NCI-H446 treated with DMSO at 0.1 percent for 48 hours (cell line): Measurements from ENCODE around the gene PANK2.
"Not testable (repeated sequence)": the region's sequence is repeated elsewhere in the genome, so short reads cannot be mapped to it uniquely, and the experiment has no call there.

Experiments used
- DNase-seq: peaks from one replicate; lab custom pipeline; 2025; lab: John Stamatoyannopoulos, UW

PANK2 gene

DNA sequence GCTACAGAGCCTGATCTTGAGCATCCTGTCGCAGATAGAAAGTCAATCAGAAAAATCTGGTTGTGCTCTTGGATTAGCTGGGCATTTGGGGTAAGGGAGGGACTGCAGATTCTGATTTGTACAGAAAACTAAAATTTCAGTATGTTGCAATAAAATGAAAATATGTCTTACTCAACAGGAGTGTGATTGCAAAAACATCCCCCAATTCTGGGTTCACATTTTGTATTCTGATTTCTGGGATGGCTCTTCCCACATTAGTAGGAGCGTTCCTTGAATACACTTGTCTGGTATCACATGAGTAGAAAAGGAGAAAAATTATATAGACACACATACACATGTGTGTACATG, 40.5 kb downstream of the PANK2 start:
- DNase-seq = no peak

- DNase-seq = no peak
Measured at GRCh38 chr20:3930265-3931206, 41.3 kb downstream of the PANK2 start.

DNA sequence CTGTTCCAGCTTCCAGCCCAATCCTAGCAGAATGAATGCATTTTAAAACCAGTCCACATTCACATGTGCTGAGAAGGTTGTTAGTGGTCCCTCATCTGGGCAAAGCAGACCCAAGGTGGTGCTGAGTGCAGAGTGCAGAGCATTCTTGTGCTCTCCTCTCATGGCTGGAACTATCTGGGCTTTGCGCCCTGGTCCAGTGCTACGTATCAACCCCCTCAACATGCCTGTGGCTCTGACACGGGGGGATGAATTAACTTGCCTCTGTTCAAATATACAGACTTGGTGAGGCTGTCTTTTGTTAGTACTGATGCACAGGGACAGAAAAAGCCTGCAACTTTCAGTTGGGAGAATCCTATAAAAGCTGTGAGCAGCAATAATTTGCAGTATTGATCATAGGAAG, 42.5 kb downstream of the PANK2 start:
- no peak for DNase-seq

- DNase-seq = no peak
Measured at GRCh38 chr20:3932277-3932676, 43.1 kb downstream of the PANK2 start.

- DNase-seq = no peak
Measured at GRCh38 chr20:3932681-3933080, 43.5 kb downstream of the PANK2 start.

- DNase-seq = no peak
Measured at GRCh38 chr20:3933218-3933617, 44.0 kb downstream of the PANK2 start.

- no peak for DNase-seq
Measured at GRCh38 chr20:3934624-3935023, 45.4 kb downstream of the PANK2 start.

GRCh38 chr20:3935295-3935955, 46.2 kb downstream of the PANK2 start:
- DNase-seq = peak; percentile 87

GRCh38 chr20:3935956-3936340, 46.8 kb downstream of the PANK2 start:
- DNase-seq = no peak

GRCh38 chr20:3937618-3938017, 48.4 kb downstream of the PANK2 start:
- no peak for DNase-seq

DNA sequence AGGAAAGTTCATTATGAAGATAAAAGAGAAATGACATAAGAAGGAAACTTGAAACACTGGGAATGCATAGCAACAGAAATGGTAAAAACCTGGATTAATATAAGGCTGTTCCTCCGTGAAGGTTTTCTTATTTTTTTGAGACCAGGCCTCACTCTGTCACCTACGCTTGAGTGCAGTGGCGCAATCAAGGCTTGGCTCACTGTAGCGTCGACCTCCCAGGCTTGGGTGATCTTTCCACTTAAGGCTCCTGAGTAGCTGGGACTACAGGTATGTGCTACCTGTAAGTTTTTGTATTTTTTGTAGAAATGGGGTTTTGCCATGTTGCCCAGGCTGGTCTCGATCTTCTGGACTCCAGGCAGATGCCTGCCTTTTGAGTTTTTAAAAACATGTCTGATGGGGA, 51.7 kb downstream of the PANK2 start:
- DNase-seq = no peak

DNA sequence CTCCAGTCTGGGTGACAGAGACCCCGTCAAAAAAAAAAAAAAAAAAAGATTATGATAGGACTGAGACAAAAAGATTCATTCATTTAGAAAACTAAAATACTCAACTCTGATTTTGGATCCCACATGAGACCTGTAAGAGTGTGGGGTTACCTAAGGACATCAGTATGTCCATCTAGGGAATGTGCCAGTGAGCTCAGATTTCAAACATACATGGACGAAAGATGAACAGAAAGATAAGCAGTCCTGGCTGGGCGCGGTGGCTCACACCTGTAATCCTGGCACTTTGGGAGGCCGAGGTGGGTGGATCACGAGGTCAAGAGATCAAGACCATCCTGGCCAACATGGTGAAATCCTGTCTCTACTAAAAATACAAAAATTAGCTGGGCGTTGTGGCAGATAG, 57.5 kb downstream of the PANK2 start:
- DNase-seq = not testable (repeated sequence)

DNA sequence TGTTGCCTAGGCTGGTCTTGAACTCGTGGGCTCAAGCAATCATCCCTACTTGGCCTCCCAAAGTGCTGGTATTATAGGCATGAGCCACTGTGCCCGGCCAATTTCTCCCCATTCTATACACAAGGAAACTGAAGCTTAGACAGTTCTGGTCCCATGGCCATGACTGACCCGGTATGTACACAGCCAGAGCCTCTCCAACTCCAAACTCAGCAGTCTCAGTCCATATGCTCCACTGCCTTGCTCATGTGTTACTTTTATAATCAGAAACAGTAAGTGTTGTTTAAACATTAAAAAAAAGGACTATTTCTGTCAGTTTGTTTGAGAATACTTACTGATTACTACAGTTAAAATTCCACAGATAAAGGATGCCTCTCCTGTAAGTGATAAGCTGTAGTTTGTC, 75.5 kb downstream of the PANK2 start:
- no peak for DNase-seq

DNA sequence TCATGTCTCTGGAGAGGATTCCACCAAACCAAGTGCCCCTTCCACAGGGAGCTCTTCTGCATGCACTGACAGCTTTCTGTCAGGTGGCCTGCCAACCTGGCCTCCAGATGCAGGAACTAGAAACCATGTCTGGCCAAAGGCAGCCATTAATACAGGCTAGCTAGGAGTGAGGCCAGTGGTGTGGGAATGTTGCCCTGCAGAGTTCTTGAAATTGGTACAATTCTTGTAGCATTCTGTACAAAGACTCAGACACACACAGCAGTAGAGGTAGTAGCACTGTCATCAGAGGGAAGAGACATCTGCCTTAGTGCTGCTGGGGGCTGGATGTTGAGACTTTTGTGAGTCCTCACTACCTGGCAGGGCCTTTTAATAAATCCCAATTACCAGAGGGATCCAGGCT, 77.4 kb downstream of the PANK2 start:
- DNase-seq = no peak

GRCh38 chr20:3970016-3970415, 80.8 kb downstream of the PANK2 start:
- DNase-seq = no peak

GRCh38 chr20:3971145-3971544, 82.0 kb downstream of the PANK2 start:
- DNase-seq = no peak

DNA sequence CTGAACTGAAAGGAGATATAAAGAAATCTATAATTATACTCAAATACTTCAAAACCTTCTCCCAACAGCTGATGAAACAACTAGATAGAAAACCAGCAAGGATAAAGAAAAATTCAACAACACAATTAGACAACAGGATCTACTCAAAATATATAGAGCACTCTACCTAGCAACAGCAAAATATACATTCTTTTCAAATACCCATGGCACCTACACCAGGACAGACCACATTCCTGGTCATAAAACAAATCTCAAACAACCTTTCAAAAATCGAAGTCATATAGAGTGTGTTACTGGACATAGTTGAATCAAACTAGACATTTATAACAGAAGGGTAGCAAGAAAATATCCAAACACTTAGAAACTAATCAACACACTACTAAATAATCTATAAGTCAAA, 83.0 kb downstream of the PANK2 start:
- DNase-seq = no peak

DNA sequence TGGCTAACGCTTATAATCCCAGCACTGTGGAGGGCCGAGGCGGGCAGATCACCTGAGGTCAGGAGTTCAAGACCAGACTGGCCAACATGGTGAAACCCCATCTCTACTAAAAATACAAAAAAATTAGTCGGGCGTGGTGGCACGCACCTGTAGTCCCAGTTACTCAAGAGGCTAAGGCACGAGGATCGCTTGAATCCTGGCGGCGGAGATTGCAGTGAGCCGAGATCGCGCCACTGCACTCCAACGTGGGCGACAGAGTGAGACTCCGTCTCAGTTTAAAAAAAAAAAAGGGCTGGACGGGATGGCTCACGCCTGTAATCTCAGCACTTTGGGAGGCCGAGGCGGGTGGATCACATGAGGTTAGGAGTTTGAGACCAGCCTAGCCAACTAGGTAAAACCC, 83.4 kb downstream of the PANK2 start:
- DNase-seq = not testable (repeated sequence)

DNA sequence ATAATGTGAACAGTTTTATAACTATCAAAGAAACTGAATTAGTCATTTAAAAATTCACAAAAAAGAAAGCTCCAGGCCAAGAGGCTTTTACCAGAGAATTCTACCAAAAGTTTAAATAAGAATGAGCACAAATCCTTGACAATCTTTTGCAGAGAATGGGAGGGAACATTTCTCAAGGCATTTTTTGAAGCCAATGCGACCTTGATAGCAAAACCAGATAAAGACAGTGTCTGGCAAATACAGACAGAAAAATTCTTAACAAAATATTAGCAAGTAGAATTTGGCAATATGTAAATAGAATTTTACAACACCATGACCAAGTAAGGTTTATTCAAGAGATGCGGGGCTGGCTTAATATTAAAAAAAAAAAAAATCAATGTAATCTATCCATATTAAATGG, 84.5 kb downstream of the PANK2 start:
- DNase-seq = no peak

DNA sequence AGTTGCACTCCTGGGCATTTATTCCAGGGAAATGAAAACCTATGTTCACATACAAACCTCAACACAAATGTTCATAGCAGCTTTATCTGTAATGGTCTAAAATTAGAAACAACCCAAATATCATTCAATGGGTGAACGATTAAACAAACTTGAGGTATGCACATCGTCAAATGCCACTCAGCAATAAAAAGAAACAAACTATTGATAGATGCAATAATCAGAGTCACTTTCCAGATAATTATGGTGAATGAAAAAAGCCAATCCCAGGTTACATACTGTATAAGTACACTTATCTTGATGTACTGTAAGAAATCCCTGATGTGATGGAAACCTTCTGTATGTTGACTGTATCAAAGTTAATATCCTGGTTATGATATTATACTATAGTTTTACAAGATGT, 87.3 kb downstream of the PANK2 start:
- no peak for DNase-seq
